ENCODE measurements around the gene HIF3A.

Gene HIF3A

GRCh38 chr19:46340051-46340659, 43.3 kb downstream of the HIF3A start:
- ChIA-PET POLR2A (ENCODE audit: low non-redundant PET) (no interaction called here), CTCF (interaction anchor here (0.6 kb wide), 1 partner anchor 13 kb away, joined by 3 read pairs; no protein-coding TSS in a partner anchor)
- no peak overlapping the region for H3K27ac ChIP-seq
- TF ChIP-seq, protein P1, sequence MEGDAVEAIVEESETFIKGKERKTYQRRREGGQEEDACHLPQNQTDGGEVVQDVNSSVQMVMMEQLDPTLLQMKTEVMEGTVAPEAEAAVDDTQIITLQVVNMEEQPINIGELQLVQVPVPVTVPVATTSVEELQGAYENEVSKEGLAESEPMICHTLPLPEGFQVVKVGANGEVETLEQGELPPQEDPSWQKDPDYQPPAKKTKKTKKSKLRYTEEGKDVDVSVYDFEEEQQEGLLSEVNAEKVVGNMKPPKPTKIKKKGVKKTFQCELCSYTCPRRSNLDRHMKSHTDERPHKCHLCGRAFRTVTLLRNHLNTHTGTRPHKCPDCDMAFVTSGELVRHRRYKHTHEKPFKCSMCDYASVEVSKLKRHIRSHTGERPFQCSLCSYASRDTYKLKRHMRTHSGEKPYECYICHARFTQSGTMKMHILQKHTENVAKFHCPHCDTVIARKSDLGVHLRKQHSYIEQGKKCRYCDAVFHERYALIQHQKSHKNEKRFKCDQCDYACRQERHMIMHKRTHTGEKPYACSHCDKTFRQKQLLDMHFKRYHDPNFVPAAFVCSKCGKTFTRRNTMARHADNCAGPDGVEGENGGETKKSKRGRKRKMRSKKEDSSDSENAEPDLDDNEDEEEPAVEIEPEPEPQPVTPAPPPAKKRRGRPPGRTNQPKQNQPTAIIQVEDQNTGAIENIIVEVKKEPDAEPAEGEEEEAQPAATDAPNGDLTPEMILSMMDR (conservative IDR thresholded peaks at IDR 0.05; ENCODE audit: low read depth) = no peak
- DNase-seq (ENCODE audit: low spot score) = no peak

GRCh38 chr19:46341937-46342336, 45.1 kb downstream of the HIF3A start:
- POLR2A ChIA-PET (ENCODE audit: low non-redundant PET) = no interaction called here

GRCh38 chr19:46344363-46344762, 47.5 kb downstream of the HIF3A start:
- no peak overlapping the region for H3K27ac ChIP-seq
- ChIA-PET POLR2A (ENCODE audit: low non-redundant PET) (no interaction called here), CTCF (interaction anchor here (0.6 to 0.7 kb wide), 2 partner anchors 216 to 302 kb away, joined by 3 read pairs; no protein-coding TSS in a partner anchor)
- DNase-seq (ENCODE audit: low spot score) = no peak
- TF ChIP-seq, protein P1 (conservative IDR thresholded peaks at IDR 0.05; ENCODE audit: low read depth) = no peak

More at GRCh38 chr19:46341937-46342336, 45.1 kb downstream of the HIF3A start:
- no peak for DNase-seq (ENCODE audit: low spot score)
- TF ChIP-seq, protein P1 (conservative IDR thresholded peaks at IDR 0.05; ENCODE audit: low read depth) = no peak
- no peak overlapping the region for H3K27ac ChIP-seq
- CTCF ChIA-PET = interaction anchor here (0.5 kb wide), 1 partner anchor 19 kb away, joined by 4 read pairs; no protein-coding TSS in a partner anchor

- H3K27ac ChIP-seq = no peak overlapping the region
- ChIA-PET POLR2A (ENCODE audit: low non-redundant PET) (no interaction called here), CTCF (interaction anchor here (0.7 kb wide), 1 partner anchor 217 kb away, joined by 3 read pairs; no protein-coding TSS in a partner anchor)
- TF ChIP-seq, protein P1 (conservative IDR thresholded peaks at IDR 0.05; ENCODE audit: low read depth) = no peak
- no peak for DNase-seq (ENCODE audit: low spot score)
These were observed 48.3 kb downstream of the HIF3A start for GRCh38 chr19:46345157-46345556.

GRCh38 chr19:46346821-46347571, 50.2 kb downstream of the HIF3A start, which contains the start of gene PPP5C:
Gene PPP5C (plus strand): TSS chr19:46347087. CDS start chr19:46347097, 10 bp downstream.
- POLR2A ChIA-PET (ENCODE audit: low non-redundant PET) = interaction anchor here (0.6 kb wide), 1 partner anchor 10 kb away, joined by 4 read pairs; no protein-coding TSS in a partner anchor
- TF ChIP-seq, protein P1 (conservative IDR thresholded peaks at IDR 0.05; ENCODE audit: low read depth) = peak; percentile 80
- DNase-seq (ENCODE audit: low spot score) = peak; percentile 94
- peak within 1 kb of the TSS; percentile 93 for H3K27ac ChIP-seq
- CTCF ChIA-PET = interaction anchor here (0.5 to 1.0 kb wide), 10 partner anchors 19 to 688 kb away, joined by 3 to 6 read pairs (median 4); no protein-coding TSS in a partner anchor

- ChIA-PET CTCF (interaction anchor here (0.5 to 1.0 kb wide), 3 partner anchors 19 to 581 kb away, joined by 3 to 6 read pairs (median 5); no protein-coding TSS in a partner anchor), POLR2A (ENCODE audit: low non-redundant PET) (interaction anchor here (0.6 kb wide), 1 partner anchor 10 kb away, joined by 4 read pairs; no protein-coding TSS in a partner anchor)
- no peak for DNase-seq (ENCODE audit: low spot score)
- peak overlapping the region; percentile 93 for H3K27ac ChIP-seq
- TF ChIP-seq, protein P1 (conservative IDR thresholded peaks at IDR 0.05; ENCODE audit: low read depth) = no peak; the same call in 1 of the 2 replicates
These were observed 50.7 kb downstream of the HIF3A start for GRCh38 chr19:46347572-46347883.

All from RWPE1 (cell line).